Effector memory CD4-positive, alpha-beta T cell (primary cell): ENCODE measurements around the gene PLGRKT.
A peak's percentile ranks its signal among the peaks of the same experiment; 100 is the strongest.
"Not testable (repeated sequence)": the region's sequence is repeated elsewhere in the genome, so short reads cannot be mapped to it uniquely, and the experiment has no call there.

Experiments used
- DNase-seq, 3 donors: peaks; one replicate each; pipeline ENCODE4 v3.0.0-alpha.2; 2020
- H3K27ac ChIP-seq: 2 replicates; pipeline ENCODE4 v1.7.0; 2013; ENCODE audit warnings: mild to moderate bottlenecking, low read length, moderate library complexity; ENCODE audit not compliant: insufficient read depth, poor library complexity, severe bottlenecking
- H3K27me3 ChIP-seq: replicated peaks from 2 replicates; pipeline ENCODE4 v1.7.0; 2013; ENCODE audit warnings: mild to moderate bottlenecking, low read length; ENCODE audit not compliant: insufficient read depth, control insufficient read depth, poor library complexity, severe bottlenecking
- H3K36me3 ChIP-seq: 2 replicates; pipeline ENCODE4 v1.7.0; 2013; ENCODE audit warnings: mild to moderate bottlenecking, low read length, moderate library complexity; ENCODE audit not compliant: control insufficient read depth, insufficient read depth
- H3K4me1 ChIP-seq: 2 replicates; pipeline ENCODE4 v1.7.0; 2013; ENCODE audit warnings: low read length, mild to moderate bottlenecking; ENCODE audit not compliant: control insufficient read depth, insufficient read depth, poor library complexity, severe bottlenecking
- H3K4me3 ChIP-seq: 2 replicates; pipeline ENCODE4 v1.7.0; 2013; ENCODE audit warnings: low read length, low read depth, mild to moderate bottlenecking; ENCODE audit not compliant: insufficient read depth, poor library complexity, severe bottlenecking
- H3K9me3 ChIP-seq: 2 replicates; pipeline ENCODE4 v1.7.0; 2013; ENCODE audit warnings: mild to moderate bottlenecking, low read length, moderate library complexity; ENCODE audit not compliant: control insufficient read depth

Gene PLGRKT

DNA sequence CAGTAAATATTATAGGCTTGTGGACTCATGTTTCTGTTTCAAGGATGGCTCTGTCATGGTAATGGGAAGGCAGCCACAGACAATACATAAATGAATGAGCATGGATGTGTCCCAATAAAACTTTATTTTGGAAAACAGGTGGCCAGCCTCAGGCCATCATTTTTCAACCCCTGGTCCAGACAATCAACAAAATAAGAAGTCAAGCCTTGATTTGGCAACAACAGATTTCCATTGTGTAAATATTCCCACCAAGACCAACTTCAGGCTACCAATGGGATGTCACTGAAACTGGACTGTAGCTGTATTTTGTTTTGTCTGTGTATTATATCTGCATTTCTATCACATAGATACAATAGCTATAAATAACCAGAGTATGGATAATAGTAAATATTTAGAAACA is 77.4 kb downstream of the PLGRKT start:
- H3K27ac ChIP-seq: no peak overlapping the region
- H3K9me3 ChIP-seq: no peaks in the 10 kb centered on the region
- DNase-seq: no peak
- H3K4me3 ChIP-seq: no peak overlapping the region
- H3K4me1 ChIP-seq: no peaks in the 10 kb centered on the region
- no peaks in the 10 kb centered on the region for H3K27me3 ChIP-seq
- H3K36me3 ChIP-seq: peaks cover 5% of the 10 kb centered on the region

DNA sequence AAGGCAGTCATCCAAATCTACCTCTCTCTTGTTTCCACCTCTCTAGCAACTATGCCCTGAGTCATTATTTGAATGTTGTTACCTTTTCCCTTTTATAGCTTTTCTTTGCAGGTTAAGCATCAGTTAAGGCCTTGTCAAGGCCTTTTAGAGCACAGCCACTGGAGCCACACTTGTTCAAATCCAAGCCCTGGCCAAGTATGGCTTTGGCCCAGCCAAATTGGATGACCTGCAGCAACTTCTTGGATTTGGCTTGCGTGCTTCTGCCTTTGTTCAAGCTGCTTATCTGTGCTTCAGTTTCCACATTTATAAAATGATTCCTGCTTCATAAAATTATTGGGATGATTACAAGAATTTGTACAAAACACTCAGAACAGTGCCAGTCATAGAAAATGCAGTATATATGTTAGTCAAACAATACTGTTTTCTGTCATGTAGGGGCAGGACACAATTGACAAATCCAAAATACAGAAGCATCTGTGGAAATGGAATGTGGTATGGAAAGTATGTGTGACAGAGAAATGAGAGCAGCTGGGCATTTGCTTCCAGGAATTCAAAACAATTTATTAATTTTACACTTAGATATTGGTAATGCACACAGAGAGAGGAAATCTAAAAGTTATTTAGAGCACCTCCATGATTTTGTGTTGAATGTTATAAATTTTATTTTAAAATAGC is 80.2 kb downstream of the PLGRKT start:
- Histone ChIP-seq H3K36me3 (peaks cover 5% of the 10 kb centered on the region), H3K27ac (no peak overlapping the region), H3K27me3 (no peaks in the 10 kb centered on the region), H3K4me3 (no peak overlapping the region), H3K4me1 (peaks cover 9% of the 10 kb centered on the region), H3K9me3 (no peaks in the 10 kb centered on the region)
- no peak for DNase-seq

DNA sequence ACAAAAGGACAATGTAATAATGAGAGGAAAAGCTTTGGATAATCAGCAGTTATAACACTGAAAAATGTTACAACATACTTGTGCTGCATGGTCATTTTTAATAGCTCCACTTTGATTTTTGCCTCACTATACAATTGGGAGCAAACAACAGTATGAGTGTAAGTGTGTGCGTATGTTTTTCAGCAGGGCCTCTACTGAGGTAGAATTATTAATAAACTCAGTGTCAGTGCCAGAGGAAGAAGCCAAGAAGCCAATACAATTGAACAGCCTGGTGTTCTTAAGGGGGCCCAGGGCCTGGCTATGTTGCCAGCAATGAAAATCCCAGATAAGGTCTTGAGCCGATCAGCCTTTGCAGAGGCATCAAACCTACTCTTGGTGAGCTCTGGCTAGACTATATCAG is 81.9 kb downstream of the PLGRKT start:
- H3K36me3 ChIP-seq: peaks cover 5% of the 10 kb centered on the region
- H3K9me3 ChIP-seq: no peaks in the 10 kb centered on the region
- no peaks in the 10 kb centered on the region for H3K27me3 ChIP-seq
- no peak for DNase-seq
- no peak overlapping the region for H3K4me3 ChIP-seq
- H3K27ac ChIP-seq: no peak overlapping the region
- H3K4me1 ChIP-seq: peaks cover 24% of the 10 kb centered on the region

DNA sequence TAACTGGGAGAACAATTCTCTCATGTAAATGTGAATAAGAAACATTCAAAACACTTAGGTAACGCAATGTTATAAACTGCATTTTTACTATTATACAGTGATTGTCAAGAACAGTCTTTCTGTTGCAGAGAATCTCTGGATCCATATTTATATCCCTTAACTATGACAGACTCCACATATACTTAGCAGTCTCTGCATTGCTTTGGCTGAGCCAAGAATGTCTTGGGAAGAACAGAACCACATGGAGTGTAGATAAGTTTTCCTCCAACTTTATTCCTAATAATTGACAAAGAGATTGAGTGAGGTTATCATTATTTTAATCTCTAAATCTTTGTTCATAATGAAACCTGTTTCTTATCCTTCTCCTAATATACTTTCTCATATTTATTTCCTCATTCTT is 82.5 kb downstream of the PLGRKT start:
- DNase-seq: no peak
- Histone ChIP-seq H3K36me3 (peaks cover 5% of the 10 kb centered on the region), H3K4me3 (no peak overlapping the region), H3K27ac (no peak overlapping the region), H3K9me3 (no peaks in the 10 kb centered on the region), H3K27me3 (no peaks in the 10 kb centered on the region), H3K4me1 (peaks cover 30% of the 10 kb centered on the region)

DNA sequence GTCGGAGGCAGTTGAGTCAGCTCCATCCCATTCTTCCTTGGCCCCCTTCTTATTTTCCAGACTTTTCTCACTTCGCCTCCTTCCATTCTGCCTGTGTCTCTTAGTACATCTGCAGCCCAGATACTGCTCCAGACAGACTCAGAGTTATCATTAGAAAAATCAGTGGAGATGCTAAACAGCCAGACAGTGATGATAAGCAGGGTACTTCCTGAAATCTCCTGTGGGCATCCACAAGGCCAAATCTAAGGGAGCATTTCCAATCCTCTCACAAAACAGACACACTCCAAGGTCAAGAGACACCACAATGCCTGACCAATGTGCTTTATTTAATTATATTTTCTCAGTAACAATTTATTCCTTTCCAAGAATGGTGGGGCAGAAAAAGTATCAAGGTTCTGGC is 83.5 kb downstream of the PLGRKT start:
- H3K27me3 ChIP-seq: no peaks in the 10 kb centered on the region
- no peak for DNase-seq
- no peaks in the 10 kb centered on the region for H3K9me3 ChIP-seq
- H3K4me1 ChIP-seq: peaks cover 30% of the 10 kb centered on the region
- peaks cover 5% of the 10 kb centered on the region for H3K36me3 ChIP-seq
- no peak overlapping the region for H3K27ac ChIP-seq
- H3K4me3 ChIP-seq: no peak overlapping the region

DNA sequence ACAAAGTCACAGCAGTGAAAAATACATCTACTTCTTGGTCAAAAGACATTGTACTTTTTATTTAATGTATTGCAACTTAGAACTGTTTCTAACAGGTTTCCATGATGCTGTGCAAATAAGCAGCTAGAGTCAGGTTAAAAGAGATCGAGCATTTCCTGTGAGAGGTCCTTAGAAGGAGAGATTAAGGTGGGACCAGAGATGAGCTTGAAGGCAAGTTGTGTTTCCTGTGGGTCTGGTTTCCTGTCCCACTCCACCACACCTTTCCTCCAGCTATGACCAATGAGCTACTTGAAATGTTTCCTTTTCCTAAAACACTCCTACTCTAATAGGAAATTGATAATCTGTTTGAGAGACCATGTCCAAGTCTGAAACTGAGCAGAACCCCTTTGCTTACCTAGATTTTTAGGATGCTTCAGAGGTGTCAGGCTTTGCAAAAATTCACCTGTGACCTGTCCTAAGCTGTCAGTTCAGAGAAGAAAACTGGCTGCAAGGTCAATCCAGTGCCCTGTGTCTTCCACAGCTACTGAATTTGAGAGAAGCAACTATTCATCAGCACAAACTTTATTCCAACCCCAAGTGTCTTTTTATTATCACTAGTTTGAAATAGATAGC is 85.0 kb downstream of the PLGRKT start:
- Histone ChIP-seq H3K36me3 (peaks cover 5% of the 10 kb centered on the region), H3K4me3 (peak overlapping the region; percentile 13), H3K4me1 (peaks cover 30% of the 10 kb centered on the region), H3K27me3 (no peaks in the 10 kb centered on the region), H3K9me3 (no peaks in the 10 kb centered on the region), H3K27ac (no peak overlapping the region)
- DNase-seq: no peak

DNA sequence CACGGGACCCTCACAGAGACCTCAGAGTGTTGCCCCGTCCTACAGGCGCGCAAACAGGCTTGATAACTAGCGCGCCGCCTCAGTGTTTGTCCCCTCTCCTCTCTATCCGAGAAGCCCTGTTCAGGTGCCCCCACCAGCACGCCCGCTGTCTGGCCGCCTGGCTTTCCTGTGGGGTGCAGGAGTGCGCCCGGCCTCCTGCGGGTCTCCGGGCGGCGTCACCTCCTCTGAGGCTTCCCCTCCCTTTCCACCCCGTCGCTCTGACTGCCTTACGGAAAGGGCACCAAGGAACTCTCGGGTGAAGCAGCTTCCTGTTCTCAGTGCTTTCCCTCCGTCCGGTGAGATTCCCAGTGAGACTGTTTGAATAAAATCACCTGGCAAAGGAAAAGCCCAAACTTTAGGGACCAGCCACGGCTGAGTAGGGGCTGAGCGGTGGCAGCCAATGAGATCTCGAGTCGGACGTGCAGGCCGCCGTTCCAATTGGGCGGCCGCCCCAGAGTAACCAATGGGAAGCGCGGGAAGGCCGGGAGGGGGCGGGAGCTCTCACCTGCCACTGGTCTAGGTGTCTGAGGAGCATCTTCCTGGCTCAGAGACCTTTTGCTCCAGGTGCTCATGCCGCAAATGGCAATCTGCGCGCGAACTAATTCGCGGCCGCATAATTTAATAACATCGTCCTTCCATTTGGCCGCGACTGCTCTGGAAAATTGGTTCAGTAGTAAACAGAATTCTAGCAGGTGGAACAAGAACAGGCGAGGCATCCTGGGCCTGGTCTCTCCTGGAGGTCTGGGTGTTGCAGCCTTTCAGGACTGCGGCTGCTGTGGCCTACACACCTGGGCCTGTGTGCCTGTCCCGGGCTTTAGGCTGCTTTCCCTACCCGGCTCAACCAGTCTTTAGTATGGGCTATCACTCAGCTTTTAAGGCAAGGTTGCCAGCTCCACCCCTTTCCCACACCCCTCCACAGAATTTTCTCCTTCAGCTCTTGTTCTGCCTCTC is 98.4 kb downstream of the PLGRKT start, which contains the start of gene RLN1:
Gene RLN1 (minus strand): TSS at position 885 of the 990 bp plus-strand sequence. CDS start 130 bp downstream, at position 755.
- not testable (repeated sequence) for H3K36me3 ChIP-seq, H3K9me3 ChIP-seq, H3K27me3 ChIP-seq, H3K27ac ChIP-seq, H3K4me3 ChIP-seq
- DNase-seq: peak in 1 of 3 donors; percentile 6
- H3K4me1 ChIP-seq: peaks cover 21% of the 10 kb centered on the region

DNA sequence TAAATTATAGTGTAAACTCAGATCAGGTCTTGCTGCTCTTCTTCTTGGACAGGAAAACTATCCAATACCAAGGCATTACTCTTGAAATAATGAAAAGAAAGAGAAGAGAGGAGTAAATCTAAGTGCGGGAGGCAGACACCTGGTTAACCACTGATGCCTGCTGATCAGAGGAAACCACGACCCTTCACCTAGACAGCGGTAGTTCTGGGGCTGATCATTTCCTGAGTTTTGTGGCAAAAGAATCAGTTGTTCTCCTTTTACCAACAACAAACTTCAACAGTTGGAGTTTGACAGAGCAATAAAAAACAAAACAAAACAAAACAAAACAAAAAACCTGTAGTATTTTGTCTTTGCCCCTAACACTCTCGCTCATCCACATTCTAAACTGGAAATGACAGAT is 101.0 kb downstream of the PLGRKT start:
- peak overlapping the region; percentile 2 for H3K4me3 ChIP-seq
- peaks cover 21% of the 10 kb centered on the region for H3K4me1 ChIP-seq
- peak; percentile 16 to 37 (median 29) for DNase-seq
- no peaks in the 10 kb centered on the region for H3K9me3 ChIP-seq
- H3K27me3 ChIP-seq: no peaks in the 10 kb centered on the region
- peak overlapping the region; percentile 55 for H3K27ac ChIP-seq
- no peaks in the 10 kb centered on the region for H3K36me3 ChIP-seq

DNA sequence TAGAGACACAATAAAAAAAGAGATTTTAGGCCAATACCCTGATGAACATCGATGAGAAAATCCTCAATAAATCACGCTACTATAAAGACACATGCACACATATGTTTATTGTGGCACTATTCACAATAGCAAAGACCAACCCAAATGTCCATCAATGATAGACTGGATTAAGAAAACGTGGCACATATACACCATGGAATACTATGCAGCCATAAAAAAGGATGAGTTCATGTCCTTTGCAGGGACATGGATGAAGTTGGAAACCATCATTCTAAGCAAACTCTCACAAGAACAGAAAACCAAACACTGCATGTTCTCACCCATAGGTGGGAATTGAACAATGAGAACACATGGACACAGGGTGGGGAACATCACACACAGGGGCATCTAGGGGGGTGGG is 106.4 kb downstream of the PLGRKT start:
- H3K4me1 ChIP-seq: peaks cover 11% of the 10 kb centered on the region
- not testable (repeated sequence) for H3K9me3 ChIP-seq, H3K27ac ChIP-seq, H3K27me3 ChIP-seq, H3K4me3 ChIP-seq, DNase-seq, H3K36me3 ChIP-seq
